Left ventricle myocardium inferior (tissue), 1 donor: ENCODE measurements around the gene STRBP. TPM values are rescaled to one million over a fixed set of nuclear protein-coding genes. Genes with fewer than 3 reads are reported as not detected.

Experiments used
- DNase-seq: peaks from one replicate; pipeline ENCODE4 v3.0.0-alpha.2; 2020
- H3K27ac ChIP-seq: fragments of 200-600 bp; replicated peaks from 2 replicates; pipeline ENCODE4 v1.8.0; 2021
- H3K27me3 ChIP-seq: fragments of 200-600 bp; 2 replicates; pipeline ENCODE4 v1.8.0; 2021; ENCODE audit warnings: low read depth
- H3K36me3 ChIP-seq: fragments of 200-600 bp; 2 replicates; pipeline ENCODE4 v1.8.0; 2021
- H3K4me1 ChIP-seq: fragments of 200-600 bp; 2 replicates; pipeline ENCODE4 v1.8.0; 2021
- H3K4me3 ChIP-seq: fragments of 200-600 bp; 2 replicates; pipeline ENCODE4 v1.8.0; 2021; ENCODE audit warnings: mild to moderate bottlenecking, moderate library complexity
- H3K9me3 ChIP-seq: fragments of 200-600 bp; replicated peaks from 2 replicates; pipeline ENCODE4 v1.8.0; 2021
- intact Hi-C: fragments of 100-400 bp; cut with micrococcal nuclease; formaldehyde crosslinking; loops from one replicate; pipeline ENCODE4 v1.11.0; 2022
- total RNA-seq: library from RNA; stranded (reverse); fragmentation: NEBNext Ultra II Directional; extraction: Animal tissue kit (Norgen Biotek cat#: 25700); gene quantifications from one replicate; pipeline ENCODE4 v1.2.1, GENCODE V29; 2021
- TF ChIP-seq, protein P1 (sequence below): fragments of 200-600 bp; IDR thresholded peaks from 2 replicates; pipeline ENCODE4 v1.8.0; 2021; ENCODE audit warnings: antibody characterized with exemption, mild to moderate bottlenecking, borderline replicate concordance
- donor health status: DM: no; HTN: yes; CAD: no; lungs with severe emphysema.

Gene STRBP
- total RNA-seq, 1 donor from 2014 or later, result 26.4 TPM

DNA sequence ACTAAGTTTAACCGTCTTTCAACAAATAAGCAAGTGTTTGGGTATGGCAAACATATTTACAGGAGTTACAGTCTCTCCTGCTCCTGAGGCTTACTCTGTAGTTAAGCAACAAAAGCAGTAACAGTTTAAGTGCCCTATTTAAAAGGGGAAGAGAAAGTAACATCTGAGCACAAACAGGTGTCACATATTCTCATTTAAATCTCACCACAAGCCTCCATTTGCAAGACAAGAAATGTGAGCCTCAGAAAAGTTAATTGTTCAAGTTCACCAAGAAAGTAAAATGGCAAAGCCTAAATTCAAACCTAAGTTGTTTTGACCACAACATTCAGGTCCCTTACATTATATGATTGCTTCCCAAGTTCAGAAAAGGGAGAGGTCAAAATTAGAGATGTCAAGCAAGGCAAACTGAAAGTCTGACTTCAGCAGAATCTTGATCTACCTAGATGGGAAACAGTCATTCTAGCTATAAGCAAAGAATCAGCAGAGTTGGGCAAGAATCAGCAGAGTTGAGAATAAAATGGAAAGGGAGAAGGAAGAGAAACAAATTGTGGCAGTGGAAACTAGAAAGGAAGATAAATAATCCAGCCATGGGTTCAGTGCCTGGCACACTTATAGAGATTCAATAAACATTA is 93.4 kb downstream of the STRBP start:
- TF ChIP-seq, protein P1, sequence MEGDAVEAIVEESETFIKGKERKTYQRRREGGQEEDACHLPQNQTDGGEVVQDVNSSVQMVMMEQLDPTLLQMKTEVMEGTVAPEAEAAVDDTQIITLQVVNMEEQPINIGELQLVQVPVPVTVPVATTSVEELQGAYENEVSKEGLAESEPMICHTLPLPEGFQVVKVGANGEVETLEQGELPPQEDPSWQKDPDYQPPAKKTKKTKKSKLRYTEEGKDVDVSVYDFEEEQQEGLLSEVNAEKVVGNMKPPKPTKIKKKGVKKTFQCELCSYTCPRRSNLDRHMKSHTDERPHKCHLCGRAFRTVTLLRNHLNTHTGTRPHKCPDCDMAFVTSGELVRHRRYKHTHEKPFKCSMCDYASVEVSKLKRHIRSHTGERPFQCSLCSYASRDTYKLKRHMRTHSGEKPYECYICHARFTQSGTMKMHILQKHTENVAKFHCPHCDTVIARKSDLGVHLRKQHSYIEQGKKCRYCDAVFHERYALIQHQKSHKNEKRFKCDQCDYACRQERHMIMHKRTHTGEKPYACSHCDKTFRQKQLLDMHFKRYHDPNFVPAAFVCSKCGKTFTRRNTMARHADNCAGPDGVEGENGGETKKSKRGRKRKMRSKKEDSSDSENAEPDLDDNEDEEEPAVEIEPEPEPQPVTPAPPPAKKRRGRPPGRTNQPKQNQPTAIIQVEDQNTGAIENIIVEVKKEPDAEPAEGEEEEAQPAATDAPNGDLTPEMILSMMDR, result no peak
- DNase-seq, result no peak

DNA sequence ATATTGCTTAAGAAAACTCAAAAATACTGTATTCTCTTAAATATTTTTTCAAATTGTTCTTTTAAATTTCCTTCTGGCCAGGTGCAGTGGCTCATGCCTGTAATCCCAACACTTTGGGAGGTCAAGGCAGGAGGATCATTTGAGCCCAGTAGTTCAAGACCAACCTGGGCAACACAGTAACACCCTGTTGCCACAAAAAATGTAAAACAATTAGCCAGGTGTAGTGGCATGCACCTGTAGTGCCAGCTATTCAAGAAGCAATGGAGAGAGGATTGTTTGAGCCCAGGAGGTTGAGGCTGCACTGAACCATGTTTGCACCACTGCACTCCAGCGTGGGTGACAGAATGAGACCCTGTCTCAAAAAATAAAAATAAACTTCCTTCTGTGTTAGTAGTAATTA is 94.3 kb downstream of the STRBP start:
- no peak overlapping the region for H3K27ac ChIP-seq
- H3K36me3 ChIP-seq, result no peaks in the 10 kb centered on the region
- no peaks in the 10 kb centered on the region for H3K9me3 ChIP-seq
- H3K4me1 ChIP-seq, result peaks cover 17% of the 10 kb centered on the region
- TF ChIP-seq, protein P1, result no peak
- no peak for DNase-seq
- H3K27me3 ChIP-seq, result no peaks in the 10 kb centered on the region
- intact Hi-C loops, result no loop called here
- no peak overlapping the region for H3K4me3 ChIP-seq

More for the DNA sequence above, 93.4 kb downstream of the STRBP start:
- intact Hi-C loops, result no loop called here
- Histone ChIP-seq H3K36me3 (no peaks in the 10 kb centered on the region), H3K4me3 (no peak overlapping the region), H3K27me3 (no peaks in the 10 kb centered on the region), H3K27ac (no peak overlapping the region), H3K9me3 (no peaks in the 10 kb centered on the region), H3K4me1 (peaks cover 14% of the 10 kb centered on the region)

DNA sequence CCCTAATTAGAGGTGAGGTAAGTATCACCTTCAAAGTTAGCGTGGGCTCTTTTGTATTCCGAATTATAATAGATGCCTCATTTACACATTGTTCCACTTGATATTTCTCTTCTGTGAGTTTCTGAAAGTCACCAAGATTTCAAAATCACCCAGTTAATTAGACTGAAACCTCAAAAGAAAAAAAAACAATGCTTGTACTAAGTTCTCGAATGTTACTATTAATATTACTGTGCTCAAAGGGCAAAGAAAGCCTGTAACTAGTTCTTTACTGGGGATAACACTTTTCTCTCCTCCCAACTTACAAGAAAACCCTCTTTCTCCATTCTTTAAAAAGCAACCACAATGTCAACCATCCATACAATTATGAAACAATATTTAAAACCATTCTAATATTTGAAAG is 98.5 kb downstream of the STRBP start:
- no peak overlapping the region for H3K4me3 ChIP-seq
- H3K9me3 ChIP-seq, result no peaks in the 10 kb centered on the region
- H3K36me3 ChIP-seq, result no peaks in the 10 kb centered on the region
- intact Hi-C loops, result no loop called here
- no peaks in the 10 kb centered on the region for H3K27me3 ChIP-seq
- TF ChIP-seq, protein P1, result no peak
- H3K27ac ChIP-seq, result no peak overlapping the region
- H3K4me1 ChIP-seq, result peaks cover 7% of the 10 kb centered on the region
- no peak for DNase-seq

DNA sequence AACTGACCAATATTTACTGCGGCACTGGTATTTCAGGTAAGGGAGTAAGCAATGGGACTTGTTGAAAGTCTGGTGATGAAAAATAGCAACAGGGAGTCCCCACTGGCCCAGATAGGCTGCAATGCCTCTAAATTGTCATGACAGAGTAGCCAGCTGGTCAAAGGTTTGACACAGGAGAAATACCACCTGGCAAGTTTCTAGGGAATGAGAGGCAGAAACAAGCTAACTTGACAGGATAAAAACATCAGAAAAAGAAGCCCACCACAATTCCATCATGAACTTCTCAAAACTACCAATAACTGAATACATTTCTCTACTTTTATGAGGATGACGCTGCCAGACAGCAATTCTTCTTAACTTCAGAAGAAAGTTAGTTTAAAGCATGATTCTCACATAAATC is 99.8 kb downstream of the STRBP start:
- no peaks in the 10 kb centered on the region for H3K27me3 ChIP-seq
- H3K4me3 ChIP-seq, result no peak overlapping the region
- DNase-seq, result no peak
- H3K27ac ChIP-seq, result no peak overlapping the region
- TF ChIP-seq, protein P1, result no peak
- no peaks in the 10 kb centered on the region for H3K9me3 ChIP-seq
- H3K36me3 ChIP-seq, result no peaks in the 10 kb centered on the region
- intact Hi-C loops, result no loop called here
- H3K4me1 ChIP-seq, result peaks cover 7% of the 10 kb centered on the region

DNA sequence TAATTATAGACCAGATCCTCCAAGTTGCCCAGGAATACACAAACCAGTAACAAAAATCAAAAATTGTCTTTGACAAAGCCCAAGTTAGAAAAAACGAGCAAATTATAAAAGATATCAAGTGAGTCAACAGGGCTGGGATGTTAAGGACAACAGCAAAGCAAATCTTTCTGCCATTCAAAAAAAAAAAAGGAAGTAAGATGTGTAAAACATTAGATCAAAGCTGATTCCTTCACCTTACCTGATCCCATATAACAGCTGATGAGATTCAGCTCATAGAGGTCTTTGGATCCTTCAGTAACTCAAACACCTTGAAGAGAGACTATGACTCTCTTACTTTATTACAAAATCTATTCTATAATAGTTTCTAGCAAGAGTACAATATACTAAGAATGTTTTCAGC is 100.9 kb downstream of the STRBP start:
- H3K27ac ChIP-seq, result no peak overlapping the region
- no peaks in the 10 kb centered on the region for H3K36me3 ChIP-seq
- intact Hi-C loops, result no loop called here
- DNase-seq, result no peak
- H3K4me3 ChIP-seq, result no peak overlapping the region
- H3K9me3 ChIP-seq, result no peaks in the 10 kb centered on the region
- TF ChIP-seq, protein P1, result no peak
- H3K27me3 ChIP-seq, result no peaks in the 10 kb centered on the region
- peaks cover 7% of the 10 kb centered on the region for H3K4me1 ChIP-seq
